Epithelial cell of esophagus (primary cell): ENCODE results near the gene GLYATL1B.
A peak's percentile ranks its signal among the peaks of the same experiment; 100 is the strongest.
"Not testable (repeated sequence)": the region's sequence is repeated elsewhere in the genome, so short reads cannot be mapped to it uniquely, and the experiment has no call there.

Experiments used
- DNase-seq: peaks from one replicate; pipeline ENCODE4 v3.0.0; 2010; ENCODE audit warnings: low read depth
- H3K4me3 ChIP-seq: 2 replicates; pipeline ENCODE4 v1.5.1; 2011; ENCODE audit warnings: mild to moderate bottlenecking, low read length, control low read depth
- CTCF ChIP-seq: IDR thresholded peaks from 2 replicates; pipeline ENCODE4 v1.5.1; 2011; ENCODE audit warnings: low read depth, mild to moderate bottlenecking, low read length, control low read depth, inconsistent platforms; ENCODE audit not compliant: insufficient read depth; ENCODE audit errors: missing control alignments

Gene GLYATL1B

GRCh38 chr11:59086007-59086406 is at the start of gene GLYATL1B:
GLYATL1B (plus strand) TSS chr11:59086307; CDS start chr11:59086307, 0 bp downstream.
- H3K4me3 ChIP-seq, DNase-seq: not testable (repeated sequence)

- not testable (repeated sequence) for H3K4me3 ChIP-seq, DNase-seq
Observed at GRCh38 chr11:59036542-59036941, 49.6 kb upstream of the GLYATL1B start.

- H3K4me3 ChIP-seq, DNase-seq: not testable (repeated sequence)
Observed at GRCh38 chr11:59037434-59037833, 48.7 kb upstream of the GLYATL1B start.

GRCh38 chr11:59040607-59041006 is 45.5 kb upstream of the GLYATL1B start:
- no peak for TF ChIP-seq CTCF

GRCh38 chr11:59051383-59051782 is 34.7 kb upstream of the GLYATL1B start:
- H3K4me3 ChIP-seq, DNase-seq: not testable (repeated sequence)

More at GRCh38 chr11:59040607-59041006, 45.5 kb upstream of the GLYATL1B start:
- H3K4me3 ChIP-seq = no peak overlapping the region
- DNase-seq = no peak

- H3K4me3 ChIP-seq, DNase-seq: not testable (repeated sequence)
Observed at GRCh38 chr11:59052355-59052754, 33.8 kb upstream of the GLYATL1B start.

- DNase-seq = peak; percentile 64
- peak; percentile 66 for TF ChIP-seq CTCF
Observed at GRCh38 chr11:59053387-59053786, 32.7 kb upstream of the GLYATL1B start.

GRCh38 chr11:59058120-59059033 is 27.7 kb upstream of the GLYATL1B start:
- peak; percentile 91 for TF ChIP-seq CTCF
- peak; percentile 94 for DNase-seq
- H3K4me3 ChIP-seq = peak overlapping the region; percentile 19

More at GRCh38 chr11:59053387-59053786, 32.7 kb upstream of the GLYATL1B start:
- H3K4me3 ChIP-seq = no peak overlapping the region

GRCh38 chr11:59060096-59060495 is 26.0 kb upstream of the GLYATL1B start:
- H3K4me3 ChIP-seq, DNase-seq: not testable (repeated sequence)

GRCh38 chr11:59062602-59063529 is 23.2 kb upstream of the GLYATL1B start:
- H3K4me3 ChIP-seq = no peak overlapping the region
- TF ChIP-seq CTCF = no peak
- DNase-seq = no peak

- not testable (repeated sequence) for H3K4me3 ChIP-seq, DNase-seq
Observed at GRCh38 chr11:59063996-59064727, 21.9 kb upstream of the GLYATL1B start.
